Measurements from ENCODE around the gene HLA-DPB1.
"Not testable (repeated sequence)": the region's sequence is repeated elsewhere in the genome, so short reads cannot be mapped to it uniquely, and the experiment has no call there.

The HLA-DPB1 gene

GRCh38 chr6:33085627-33086026, 9.8 kb downstream of the HLA-DPB1 start:
- H3K36me3 ChIP-seq (ENCODE audit: insufficient read depth, low read length): peaks cover 2% of the 10 kb centered on the region; the same call in 1 of the 2 replicates
- H3K27ac ChIP-seq (ENCODE audit: low read depth, low read length): no peak overlapping the region
- no peaks in the 10 kb centered on the region for H3K4me1 ChIP-seq (ENCODE audit: insufficient read depth, low read length)
- 84% methylated on average over 8 of the region's 8 CpGs for WGBS
- H3K27me3 ChIP-seq (ENCODE audit: insufficient read depth, low read length): peaks cover 9% of the 10 kb centered on the region
- no peaks in the 10 kb centered on the region for H3K9me3 ChIP-seq (ENCODE audit: insufficient read depth, low read depth, low read length)
- H3K9ac ChIP-seq (ENCODE audit: low read depth, low read length): no peak overlapping the region
- no peak overlapping the region for H3K4me3 ChIP-seq (ENCODE audit: low read length)

GRCh38 chr6:33088258-33088930, 12.6 kb downstream of the HLA-DPB1 start:
- H3K4me1 ChIP-seq (ENCODE audit: insufficient read depth, low read length): no peaks in the 10 kb centered on the region
- H3K4me3 ChIP-seq (ENCODE audit: low read length): no peak overlapping the region
- H3K9me3 ChIP-seq (ENCODE audit: insufficient read depth, low read depth, low read length): no peaks in the 10 kb centered on the region
- WGBS: 87% methylated on average over 3 of the region's 3 CpGs
- H3K27me3 ChIP-seq (ENCODE audit: insufficient read depth, low read length): no peaks in the 10 kb centered on the region
- H3K36me3 ChIP-seq (ENCODE audit: insufficient read depth, low read length): peaks cover 2% of the 10 kb centered on the region; the same call in 1 of the 2 replicates
- no peak overlapping the region for H3K9ac ChIP-seq (ENCODE audit: low read depth, low read length)
- no peak overlapping the region for H3K27ac ChIP-seq (ENCODE audit: low read depth, low read length)

- H3K27me3 ChIP-seq (ENCODE audit: insufficient read depth, low read length): no peaks in the 10 kb centered on the region
These were observed 13.3 kb downstream of the HLA-DPB1 start for GRCh38 chr6:33088931-33089620.

GRCh38 chr6:33091957-33092356, 16.2 kb downstream of the HLA-DPB1 start:
- 55% methylated on average over 9 of the region's 9 CpGs for WGBS
- no peak overlapping the region for H3K9ac ChIP-seq (ENCODE audit: low read depth, low read length)
- H3K27ac ChIP-seq (ENCODE audit: low read depth, low read length): no peak overlapping the region
- no peaks in the 10 kb centered on the region; the same call in 1 of the 2 replicates for H3K36me3 ChIP-seq (ENCODE audit: insufficient read depth, low read length)
- no peaks in the 10 kb centered on the region for H3K4me1 ChIP-seq (ENCODE audit: insufficient read depth, low read length)
- H3K9me3 ChIP-seq (ENCODE audit: insufficient read depth, low read depth, low read length): no peaks in the 10 kb centered on the region
- H3K27me3 ChIP-seq (ENCODE audit: insufficient read depth, low read length): no peaks in the 10 kb centered on the region
- no peak overlapping the region for H3K4me3 ChIP-seq (ENCODE audit: low read length)

More at GRCh38 chr6:33088931-33089620, 13.3 kb downstream of the HLA-DPB1 start:
- Histone ChIP-seq H3K36me3 (ENCODE audit: insufficient read depth, low read length) (peaks cover 2% of the 10 kb centered on the region; the same call in 1 of the 2 replicates), H3K27ac (ENCODE audit: low read depth, low read length) (no peak overlapping the region), H3K9me3 (ENCODE audit: insufficient read depth, low read depth, low read length) (no peaks in the 10 kb centered on the region), H3K9ac (ENCODE audit: low read depth, low read length) (no peak overlapping the region), H3K4me3 (ENCODE audit: low read length) (no peak overlapping the region), H3K4me1 (ENCODE audit: insufficient read depth, low read length) (no peaks in the 10 kb centered on the region)
- WGBS: 70% methylated on average over 6 of the region's 6 CpGs

GRCh38 chr6:33092385-33092784, 16.6 kb downstream of the HLA-DPB1 start:
- H3K36me3 ChIP-seq (ENCODE audit: insufficient read depth, low read length): no peaks in the 10 kb centered on the region
- H3K4me1 ChIP-seq (ENCODE audit: insufficient read depth, low read length): no peaks in the 10 kb centered on the region
- no peaks in the 10 kb centered on the region for H3K9me3 ChIP-seq (ENCODE audit: insufficient read depth, low read depth, low read length)
- H3K4me3 ChIP-seq (ENCODE audit: low read length): no peak overlapping the region
- H3K9ac ChIP-seq (ENCODE audit: low read depth, low read length): no peak overlapping the region
- no peak overlapping the region for H3K27ac ChIP-seq (ENCODE audit: low read depth, low read length)
- 92% methylated on average over 3 of the region's 3 CpGs for WGBS
- H3K27me3 ChIP-seq (ENCODE audit: insufficient read depth, low read length): no peaks in the 10 kb centered on the region

GRCh38 chr6:33093855-33094254, 18.1 kb downstream of the HLA-DPB1 start:
- Histone ChIP-seq H3K9me3 (ENCODE audit: insufficient read depth, low read depth, low read length) (0 out of 2 replicates have a peak, but pooled peaks cover 2% of the 10 kb centered on the region), H3K27ac (ENCODE audit: low read depth, low read length) (no peak overlapping the region)
- 79% methylated on average over 3 of the region's 3 CpGs for WGBS

GRCh38 chr6:33095681-33096080, 19.9 kb downstream of the HLA-DPB1 start:
- H3K27me3 ChIP-seq (ENCODE audit: insufficient read depth, low read length): no peaks in the 10 kb centered on the region
- WGBS: 90% methylated on average over 1 of the region's 1 CpG
- H3K27ac ChIP-seq (ENCODE audit: low read depth, low read length): no peak overlapping the region
- H3K4me3 ChIP-seq (ENCODE audit: low read length): no peak overlapping the region
- H3K9me3 ChIP-seq (ENCODE audit: insufficient read depth, low read depth, low read length): 0 out of 2 replicates have a peak, but pooled peaks cover 11% of the 10 kb centered on the region
- H3K9ac ChIP-seq (ENCODE audit: low read depth, low read length): no peak overlapping the region
- H3K4me1 ChIP-seq (ENCODE audit: insufficient read depth, low read length): no peaks in the 10 kb centered on the region
- H3K36me3 ChIP-seq (ENCODE audit: insufficient read depth, low read length): no peaks in the 10 kb centered on the region

More at GRCh38 chr6:33093855-33094254, 18.1 kb downstream of the HLA-DPB1 start:
- Histone ChIP-seq H3K36me3 (ENCODE audit: insufficient read depth, low read length) (no peaks in the 10 kb centered on the region), H3K4me1 (ENCODE audit: insufficient read depth, low read length) (no peaks in the 10 kb centered on the region), H3K4me3 (ENCODE audit: low read length) (no peak overlapping the region), H3K27me3 (ENCODE audit: insufficient read depth, low read length) (no peaks in the 10 kb centered on the region), H3K9ac (ENCODE audit: low read depth, low read length) (no peak overlapping the region)

GRCh38 chr6:33101121-33101737, 25.4 kb downstream of the HLA-DPB1 start:
- not testable (repeated sequence) for H3K27me3 ChIP-seq (ENCODE audit: insufficient read depth, low read length); H3K36me3 ChIP-seq (ENCODE audit: insufficient read depth, low read length); H3K9ac ChIP-seq (ENCODE audit: low read depth, low read length); H3K4me3 ChIP-seq (ENCODE audit: low read length); H3K27ac ChIP-seq (ENCODE audit: low read depth, low read length); H3K4me1 ChIP-seq (ENCODE audit: insufficient read depth, low read length)
- H3K9me3 ChIP-seq (ENCODE audit: insufficient read depth, low read depth, low read length): peaks cover 25% of the 10 kb centered on the region
- 81% methylated on average over 5 of the region's 5 CpGs for WGBS

- Histone ChIP-seq H3K36me3 (ENCODE audit: insufficient read depth, low read length) (no peaks in the 10 kb centered on the region), H3K4me1 (ENCODE audit: insufficient read depth, low read length) (no peaks in the 10 kb centered on the region), H3K27me3 (ENCODE audit: insufficient read depth, low read length) (0 out of 2 replicates have a peak, but pooled peaks cover 7% of the 10 kb centered on the region), H3K9me3 (ENCODE audit: insufficient read depth, low read depth, low read length) (peaks cover 24% of the 10 kb centered on the region), H3K9ac (ENCODE audit: low read depth, low read length) (no peak overlapping the region), H3K27ac (ENCODE audit: low read depth, low read length) (no peak overlapping the region), H3K4me3 (ENCODE audit: low read length) (no peak overlapping the region)
- 60% methylated on average over 3 of the region's 3 CpGs for WGBS
These were observed 28.0 kb downstream of the HLA-DPB1 start for GRCh38 chr6:33103776-33104175.

GRCh38 chr6:33104887-33105286, 29.1 kb downstream of the HLA-DPB1 start:
- 69% methylated on average over 1 of the region's 1 CpG for WGBS

GRCh38 chr6:33105386-33105785, 29.6 kb downstream of the HLA-DPB1 start:
- H3K9me3 ChIP-seq (ENCODE audit: insufficient read depth, low read depth, low read length): peaks cover 16% of the 10 kb centered on the region
- peaks cover 14% of the 10 kb centered on the region; the same call in 1 of the 2 replicates for H3K27me3 ChIP-seq (ENCODE audit: insufficient read depth, low read length)
- H3K4me3 ChIP-seq (ENCODE audit: low read length): no peak overlapping the region
- no peak overlapping the region for H3K27ac ChIP-seq (ENCODE audit: low read depth, low read length)
- no peaks in the 10 kb centered on the region for H3K4me1 ChIP-seq (ENCODE audit: insufficient read depth, low read length)
- no peaks in the 10 kb centered on the region for H3K36me3 ChIP-seq (ENCODE audit: insufficient read depth, low read length)
- 77% methylated on average over 3 of the region's 3 CpGs for WGBS
- H3K9ac ChIP-seq (ENCODE audit: low read depth, low read length): no peak overlapping the region

More at GRCh38 chr6:33104887-33105286, 29.1 kb downstream of the HLA-DPB1 start:
- no peaks in the 10 kb centered on the region for H3K36me3 ChIP-seq (ENCODE audit: insufficient read depth, low read length)
- peaks cover 14% of the 10 kb centered on the region; the same call in 1 of the 2 replicates for H3K27me3 ChIP-seq (ENCODE audit: insufficient read depth, low read length)
- H3K27ac ChIP-seq (ENCODE audit: low read depth, low read length): no peak overlapping the region
- no peak overlapping the region for H3K4me3 ChIP-seq (ENCODE audit: low read length)
- no peak overlapping the region for H3K9ac ChIP-seq (ENCODE audit: low read depth, low read length)
- H3K4me1 ChIP-seq (ENCODE audit: insufficient read depth, low read length): no peaks in the 10 kb centered on the region
- peaks cover 18% of the 10 kb centered on the region for H3K9me3 ChIP-seq (ENCODE audit: insufficient read depth, low read depth, low read length)

All from HUES64 (cell line).